ENCODE results near the gene PTH1R. TPM values are rescaled to one million over a fixed set of nuclear protein-coding genes. Genes with fewer than 3 reads are reported as not detected.

PTH1R gene
- total RNA-seq, 1 experiment from 2014 or later, result 0.32 TPM

DNA sequence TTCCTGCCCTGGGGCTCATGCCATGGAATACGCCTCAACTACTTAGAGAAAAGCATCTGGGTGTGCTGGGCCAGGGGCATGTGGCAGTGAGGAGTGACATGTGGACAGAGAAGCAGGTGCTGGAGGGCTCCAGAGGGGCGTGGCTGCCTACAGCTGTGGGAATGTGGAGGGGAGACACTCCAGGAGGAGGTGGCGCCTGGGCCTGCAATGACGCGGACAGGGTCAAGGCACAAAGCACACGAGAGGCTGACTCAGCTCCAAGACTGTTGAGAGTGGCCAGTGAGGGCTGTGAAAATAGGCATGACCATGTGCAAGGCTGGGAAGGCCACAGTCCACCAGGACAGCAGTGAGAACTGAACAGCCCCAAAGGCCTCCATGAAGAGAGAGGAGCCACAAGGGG lies 48.5 kb downstream of the PTH1R start:
- POLR2A ChIA-PET, result no interaction called here
- no peak overlapping the region for H3K4me2 ChIP-seq (ENCODE audit: low read length)
- RAD21 ChIA-PET (ENCODE audit: low non-redundant PET in 1 of 2, low total read pairs in 2 of 2, uncharacterized antibody in 2 of 2, unreplicated experiment in 2 of 2), result no interaction called here
- CTCF ChIA-PET, result no interaction called here
- intact Hi-C loops (cut with micrococcal nuclease), result no loop called here
- no peaks in the 10 kb centered on the region for H3K9me2 ChIP-seq (ENCODE audit: insufficient read depth)
- no peak overlapping the region for H2AFZ ChIP-seq (ENCODE audit: low read depth, low read length, poor library complexity, severe bottlenecking)
- H3K9me3 ChIP-seq (ENCODE audit: control insufficient read depth in 1 of 2, insufficient read depth in 1 of 2, low read depth in 1 of 2, low read length in 2 of 2), result no peaks in the 10 kb centered on the region
- DNase-seq (ENCODE audit: low read depth, low spot score) (no peak), ATAC-seq (no peak)
- H3K27me3 ChIP-seq (ENCODE audit: insufficient read depth, low read length), result no peaks in the 10 kb centered on the region
- H3K36me3 ChIP-seq (ENCODE audit: control insufficient read depth in 1 of 2, insufficient read depth in 2 of 2, low read length in 2 of 2), result peaks cover 22 to 39% of the 10 kb centered on the region in 2 experiments
- no TSS peak for BruUV-seq (replicated peaks)
- H3K4me3 ChIP-seq (replicated peaks in 1 of 2; ENCODE audit: low read depth in 1 of 2, low read length in 2 of 2), result no peak overlapping the region
- H3K9ac ChIP-seq (ENCODE audit: low read length), result no peak overlapping the region
- H3K27ac ChIP-seq (ENCODE audit: low read depth, low read length), result no peak overlapping the region
- H3K4me1 ChIP-seq (ENCODE audit: control insufficient read depth in 1 of 2, insufficient read depth in 2 of 2, low read length in 2 of 2), result peaks cover 6 to 11% of the 10 kb centered on the region in 2 experiments; a peak in 2 of 4 replicates
- no peaks in the 10 kb centered on the region for H4K20me1 ChIP-seq (ENCODE audit: insufficient read depth)
- TF ChIP-seq, protein P1, sequence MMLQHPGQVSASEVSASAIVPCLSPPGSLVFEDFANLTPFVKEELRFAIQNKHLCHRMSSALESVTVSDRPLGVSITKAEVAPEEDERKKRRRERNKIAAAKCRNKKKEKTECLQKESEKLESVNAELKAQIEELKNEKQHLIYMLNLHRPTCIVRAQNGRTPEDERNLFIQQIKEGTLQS (IDR thresholded peaks at IDR 0.05), result no peak
- H3K79me2 ChIP-seq (ENCODE audit: insufficient read depth, low read length), result peaks cover 59% of the 10 kb centered on the region

DNA sequence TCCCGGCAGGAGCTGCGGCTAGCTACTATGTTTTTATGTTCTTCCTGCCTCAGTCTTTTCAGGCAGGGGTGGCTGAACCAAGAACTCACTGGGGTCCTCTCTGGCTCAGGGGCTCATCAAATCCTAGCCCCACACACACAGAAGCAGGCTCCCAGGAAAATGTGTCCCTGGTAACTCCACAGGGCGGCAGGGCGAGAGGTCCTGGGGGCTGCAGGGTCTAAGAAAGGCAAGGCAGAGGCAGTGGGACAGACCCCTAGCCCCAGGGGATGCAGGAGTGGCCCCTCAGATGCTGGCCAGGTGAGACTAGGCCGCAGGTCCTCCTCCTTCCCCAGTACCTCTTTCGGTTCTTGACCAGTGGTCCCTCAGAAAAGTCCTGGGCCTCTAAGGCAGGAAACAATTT lies 48.9 kb downstream of the PTH1R start:
- BruUV-seq (replicated peaks), result no TSS peak
- Histone ChIP-seq H2AFZ (ENCODE audit: low read depth, low read length, poor library complexity, severe bottlenecking) (no peak overlapping the region), H3K27ac (ENCODE audit: low read depth, low read length) (no peak overlapping the region), H3K36me3 (ENCODE audit: control insufficient read depth in 1 of 2, insufficient read depth in 2 of 2, low read length in 2 of 2) (peaks cover 19 to 35% of the 10 kb centered on the region in 2 experiments), H3K4me1 (ENCODE audit: control insufficient read depth in 1 of 2, insufficient read depth in 2 of 2, low read length in 2 of 2) (peaks cover 10 to 15% of the 10 kb centered on the region in 2 experiments), H3K79me2 (ENCODE audit: insufficient read depth, low read length) (peaks cover 63% of the 10 kb centered on the region), H3K9ac (ENCODE audit: low read length) (no peak overlapping the region), H3K4me3 (replicated peaks in 1 of 2; ENCODE audit: low read depth in 1 of 2, low read length in 2 of 2) (no peak overlapping the region), H3K9me3 (ENCODE audit: control insufficient read depth in 1 of 2, insufficient read depth in 1 of 2, low read depth in 1 of 2, low read length in 2 of 2) (no peaks in the 10 kb centered on the region), H3K9me2 (ENCODE audit: insufficient read depth) (no peaks in the 10 kb centered on the region), H3K4me2 (ENCODE audit: low read length) (no peak overlapping the region), H3K27me3 (ENCODE audit: insufficient read depth, low read length) (no peaks in the 10 kb centered on the region), H4K20me1 (ENCODE audit: insufficient read depth) (no peaks in the 10 kb centered on the region)
- CTCF ChIA-PET, result no interaction called here
- ATAC-seq (no peak), DNase-seq (ENCODE audit: low read depth, low spot score) (no peak)
- RAD21 ChIA-PET (ENCODE audit: low non-redundant PET in 1 of 2, low total read pairs in 2 of 2, uncharacterized antibody in 2 of 2, unreplicated experiment in 2 of 2), result no interaction called here
- intact Hi-C loops (cut with micrococcal nuclease), result no loop called here
- POLR2A ChIA-PET, result no interaction called here
- no peak for TF ChIP-seq SRF (IDR thresholded peaks at IDR 0.05; ENCODE audit: low read depth)
- TF ChIP-seq, protein P2, sequence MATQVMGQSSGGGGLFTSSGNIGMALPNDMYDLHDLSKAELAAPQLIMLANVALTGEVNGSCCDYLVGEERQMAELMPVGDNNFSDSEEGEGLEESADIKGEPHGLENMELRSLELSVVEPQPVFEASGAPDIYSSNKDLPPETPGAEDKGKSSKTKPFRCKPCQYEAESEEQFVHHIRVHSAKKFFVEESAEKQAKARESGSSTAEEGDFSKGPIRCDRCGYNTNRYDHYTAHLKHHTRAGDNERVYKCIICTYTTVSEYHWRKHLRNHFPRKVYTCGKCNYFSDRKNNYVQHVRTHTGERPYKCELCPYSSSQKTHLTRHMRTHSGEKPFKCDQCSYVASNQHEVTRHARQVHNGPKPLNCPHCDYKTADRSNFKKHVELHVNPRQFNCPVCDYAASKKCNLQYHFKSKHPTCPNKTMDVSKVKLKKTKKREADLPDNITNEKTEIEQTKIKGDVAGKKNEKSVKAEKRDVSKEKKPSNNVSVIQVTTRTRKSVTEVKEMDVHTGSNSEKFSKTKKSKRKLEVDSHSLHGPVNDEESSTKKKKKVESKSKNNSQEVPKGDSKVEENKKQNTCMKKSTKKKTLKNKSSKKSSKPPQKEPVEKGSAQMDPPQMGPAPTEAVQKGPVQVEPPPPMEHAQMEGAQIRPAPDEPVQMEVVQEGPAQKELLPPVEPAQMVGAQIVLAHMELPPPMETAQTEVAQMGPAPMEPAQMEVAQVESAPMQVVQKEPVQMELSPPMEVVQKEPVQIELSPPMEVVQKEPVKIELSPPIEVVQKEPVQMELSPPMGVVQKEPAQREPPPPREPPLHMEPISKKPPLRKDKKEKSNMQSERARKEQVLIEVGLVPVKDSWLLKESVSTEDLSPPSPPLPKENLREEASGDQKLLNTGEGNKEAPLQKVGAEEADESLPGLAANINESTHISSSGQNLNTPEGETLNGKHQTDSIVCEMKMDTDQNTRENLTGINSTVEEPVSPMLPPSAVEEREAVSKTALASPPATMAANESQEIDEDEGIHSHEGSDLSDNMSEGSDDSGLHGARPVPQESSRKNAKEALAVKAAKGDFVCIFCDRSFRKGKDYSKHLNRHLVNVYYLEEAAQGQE (IDR thresholded peaks at IDR 0.05; ENCODE audit: low read depth), result no peak
- TF ChIP-seq ELF1 (IDR thresholded peaks at IDR 0.05; ENCODE audit: borderline replicate concordance, low read depth), result no peak
- no peak for TF ChIP-seq FOSL1 (IDR thresholded peaks at IDR 0.05; ENCODE audit: low read depth)
- no peak for TF ChIP-seq EZH2phosphoT487 (IDR thresholded peaks at IDR 0.05; ENCODE audit: borderline replicate concordance)
- TF ChIP-seq, protein P3, sequence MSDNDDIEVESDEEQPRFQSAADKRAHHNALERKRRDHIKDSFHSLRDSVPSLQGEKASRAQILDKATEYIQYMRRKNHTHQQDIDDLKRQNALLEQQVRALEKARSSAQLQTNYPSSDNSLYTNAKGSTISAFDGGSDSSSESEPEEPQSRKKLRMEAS (IDR thresholded peaks at IDR 0.05), result no peak
- no peak for TF ChIP-seq EGR1 (IDR thresholded peaks at IDR 0.05; ENCODE audit: low read depth)
- no peak for TF ChIP-seq TCF7L2 (IDR thresholded peaks at IDR 0.05; ENCODE audit: borderline replicate concordance, extremely low read depth, insufficient read depth, insufficient read length)
- no peak for TF ChIP-seq CEBPB (IDR thresholded peaks at IDR 0.05; ENCODE audit: low read depth)
- no peak for TF ChIP-seq JUND (IDR thresholded peaks at IDR 0.05)
- no peak for TF ChIP-seq ZFX (IDR thresholded peaks at IDR 0.05)
- TF ChIP-seq ZNF274 (IDR thresholded peaks at IDR 0.05; ENCODE audit: low read depth, low read length), result no peak

Data from HCT116 (cell line).